GM10248 (cell line): ENCODE measurements around the gene CNTNAP2.

Experiments used
- CTCF ChIA-PET: fragments of 300-600 bp; sonication (Branson Sonifier 250); formaldehyde crosslinking; extraction: SDS; loops from one replicate; lab custom pipeline; 2021; ENCODE audit warnings: antibody characterized with exemption; lab: Yijun Ruan, JAX
- POLR2A ChIA-PET: fragments of 350-650 bp; sonication (Branson Sonifier 250); formaldehyde crosslinking; extraction: SDS; loops from one replicate; lab custom pipeline; 2020; ENCODE audit warnings: antibody characterized with exemption; lab: Yijun Ruan, JAX
- DNase-seq: peaks from one replicate; pipeline ENCODE4 v3.0.0; 2012; ENCODE audit errors: extremely low spot score
- CTCF ChIP-seq: IDR thresholded peaks from 2 replicates; pipeline ENCODE4 v1.5.1; 2012; ENCODE audit warnings: mild to moderate bottlenecking, low read depth; ENCODE audit errors: extremely low read depth, missing control alignments, control extremely low read depth

Gene CNTNAP2

GRCh38 chr7:146136357-146136875 lies 19.8 kb downstream of the CNTNAP2 start:
- no peak for DNase-seq
- POLR2A ChIA-PET: no interaction called here
- CTCF ChIA-PET: no interaction called here
- TF ChIP-seq CTCF: no peak

- TF ChIP-seq CTCF: no peak
- CTCF ChIA-PET: no interaction called here
- POLR2A ChIA-PET: no interaction called here
Observed at GRCh38 chr7:146138926-146139325, 22.3 kb downstream of the CNTNAP2 start.

GRCh38 chr7:146146831-146147486 lies 30.4 kb downstream of the CNTNAP2 start:
- no peak for DNase-seq
- no peak for TF ChIP-seq CTCF
- ChIA-PET CTCF (no interaction called here), POLR2A (no interaction called here)

More at GRCh38 chr7:146138926-146139325, 22.3 kb downstream of the CNTNAP2 start:
- no peak for DNase-seq

- TF ChIP-seq CTCF: no peak
- ChIA-PET POLR2A (no interaction called here), CTCF (no interaction called here)
- no peak for DNase-seq
Observed at GRCh38 chr7:146150153-146150552, 33.6 kb downstream of the CNTNAP2 start.

GRCh38 chr7:146172112-146172511 lies 55.5 kb downstream of the CNTNAP2 start:
- no peak for TF ChIP-seq CTCF
- DNase-seq: no peak
- ChIA-PET CTCF (no interaction called here), POLR2A (no interaction called here)

GRCh38 chr7:146175716-146176115 lies 59.1 kb downstream of the CNTNAP2 start:
- no peak for TF ChIP-seq CTCF
- POLR2A ChIA-PET: no interaction called here
- DNase-seq: no peak
- CTCF ChIA-PET: interaction anchor here (1.1 to 2.6 kb wide), 3 partner anchors 8 to 13 kb away, joined by 3 to 8 read pairs (median 3); no protein-coding TSS in a partner anchor

- POLR2A ChIA-PET: no interaction called here
- TF ChIP-seq CTCF: no peak
- CTCF ChIA-PET: interaction anchor here (2.6 kb wide), 1 partner anchor 10 kb away, joined by 8 read pairs; no protein-coding TSS in a partner anchor
- DNase-seq: no peak
Observed at GRCh38 chr7:146176860-146177259, 60.3 kb downstream of the CNTNAP2 start.
